B cell (primary cell): Measurements from ENCODE around the gene MFRP. TPM values are rescaled to one million over a fixed set of nuclear protein-coding genes. Genes with fewer than 3 reads are reported as not detected.

Experiments used
- ATAC-seq: fragments of 200-7000 bp; cut with Tn5 transposase; one replicate; pipeline ENCODE4 v1.10.0; 2021; ENCODE audit warnings: low read depth, mild to moderate bottlenecking, moderate number of reproducible peaks, moderate library complexity
- CTCF ChIA-PET: fragments of 350-600 bp; sonication (Branson Sonifier 250); formaldehyde crosslinking; loops from one replicate; lab custom pipeline; 2021; ENCODE audit warnings: antibody characterized with exemption, inconsistent platforms; lab: Charles Lee
- POLR2A ChIA-PET: fragments of 350-600 bp; sonication (Branson Sonifier 250); formaldehyde crosslinking; loops from one replicate; lab custom pipeline; 2021; ENCODE audit warnings: antibody characterized with exemption; lab: Charles Lee
- DNase-seq: peaks from one replicate; pipeline ENCODE4 v3.0.0; 2013
- H2AFZ ChIP-seq: 2 replicates; pipeline ENCODE4 v1.6.1; 2012; ENCODE audit warnings: mild to moderate bottlenecking, low read depth, low read length; ENCODE audit not compliant: insufficient read depth, poor library complexity, severe bottlenecking
- H3K27ac ChIP-seq, 2 donors: 1 replicate in 1 of 2; 2 replicates in 1 of 2; pipeline ENCODE4 v1.5.1; 2012 to 2013; ENCODE audit warnings: low read length in 2 of 2, mild to moderate bottlenecking in 2 of 2, moderate library complexity in 1 of 2
- H3K27me3 ChIP-seq, 4 experiments: fragments of 200-600 bp in 1 of 4; sonication (generic) in 1 of 4; replicated peaks in 1 of 4; 1 replicate in 2 of 4; 2 replicates in 2 of 4; pipeline versions ENCODE4 v1.6.1 to v1.7.0; 2013 to 2016; ENCODE audit warnings: low read length in 3 of 4, mild to moderate bottlenecking in 2 of 4, mixed read lengths in 1 of 4, moderate library complexity in 1 of 4; ENCODE audit not compliant: insufficient read depth in 4 of 4, control insufficient read depth in 3 of 4; ENCODE audit errors: control extremely low read depth in 1 of 4
- H3K36me3 ChIP-seq, 2 experiments: replicated peaks in 1 of 2; 1 replicate in 1 of 2; 2 replicates in 1 of 2; pipeline versions ENCODE4 v1.6.1 to v1.7.1; 2013; ENCODE audit warnings: low read length in 1 of 2; ENCODE audit not compliant: insufficient read depth in 2 of 2, control insufficient read depth in 1 of 2; ENCODE audit errors: control extremely low read depth in 1 of 2, extremely low read depth in 1 of 2
- H3K4me1 ChIP-seq, 2 donors: fragments of 200-600 bp in 1 of 2; sonication (generic) in 1 of 2; 1 replicate in 1 of 2; 2 replicates in 1 of 2; pipeline versions ENCODE4 v1.5.1 to v1.6.1; 2013 to 2017; ENCODE audit warnings: low read length in 2 of 2; ENCODE audit not compliant: control insufficient read depth in 2 of 2, insufficient read depth in 2 of 2
- H3K4me2 ChIP-seq: replicated peaks from 2 replicates; pipeline ENCODE3; 2012; ENCODE audit warnings: mild to moderate bottlenecking, low read depth, low read length; ENCODE audit not compliant: poor library complexity, severe bottlenecking
- H3K4me3 ChIP-seq, 5 experiments: fragments of 200-600 bp in 1 of 5; sonication (generic) in 1 of 5; 1 replicate in 3 of 5; 2 replicates in 2 of 5; pipeline versions ENCODE4 v1.5.1 to v1.7.0; 2011 to 2016; ENCODE audit warnings: low read length in 4 of 5, mild to moderate bottlenecking in 4 of 5, low read depth in 2 of 5, control low read depth in 1 of 5, moderate library complexity in 1 of 5; ENCODE audit not compliant: insufficient read depth in 1 of 5; ENCODE audit errors: control extremely low read depth in 1 of 5, extremely low read depth in 1 of 5
- H3K79me2 ChIP-seq: fragments of 200-600 bp; sonication (generic); one replicate; pipeline ENCODE4 v1.6.0; 2016; ENCODE audit warnings: low read length; ENCODE audit not compliant: control insufficient read depth, insufficient read depth
- H3K9ac ChIP-seq: fragments of 200-600 bp; sonication (generic); 2 replicates; pipeline ENCODE4 v1.6.1; 2017; ENCODE audit warnings: mild to moderate bottlenecking, low read length, moderate library complexity
- H3K9me3 ChIP-seq, 3 donors: one replicate each; pipeline versions ENCODE4 v1.6.1 to v1.7.1; 2013; ENCODE audit warnings: low read length in 2 of 3; ENCODE audit not compliant: control insufficient read depth in 2 of 3, insufficient read depth in 1 of 3; ENCODE audit errors: control extremely low read depth in 1 of 3
- H4K20me1 ChIP-seq: 2 replicates; pipeline ENCODE4 v1.6.0; 2012; ENCODE audit warnings: mild to moderate bottlenecking, low read length; ENCODE audit not compliant: insufficient read depth, control insufficient read depth, poor library complexity, severe bottlenecking
- H3K27ac Mint-ChIP-seq: one replicate; pipeline ENCODE4 v1.8.0; 2021; ENCODE audit warnings: mixed read lengths
- H3K27me3 Mint-ChIP-seq: one replicate; pipeline ENCODE4 v1.8.0; 2021; ENCODE audit warnings: mixed read lengths
- H3K4me1 Mint-ChIP-seq: one replicate; pipeline ENCODE4 v1.8.0; 2021; ENCODE audit warnings: mixed read lengths
- H3K4me3 Mint-ChIP-seq: one replicate; pipeline ENCODE4 v1.8.0; 2021; ENCODE audit warnings: mixed read lengths
- H3K9me3 Mint-ChIP-seq: one replicate; pipeline ENCODE4 v1.8.0; 2022; ENCODE audit warnings: mixed read lengths; ENCODE audit not compliant: insufficient read depth
- EZH2 ChIP-seq: IDR thresholded peaks from 2 replicates; pipeline ENCODE4 v1.6.1; 2012; ENCODE audit warnings: borderline replicate concordance, low read depth, mild to moderate bottlenecking, moderate library complexity, low read length; ENCODE audit not compliant: insufficient read depth, poor library complexity, severe bottlenecking
- WGBS: methylation state at CpG from one replicate; pipeline ENCODE4 v1.1.5; 2013; ENCODE audit warnings: missing lambda C conversion rate; ENCODE audit not compliant: insufficient coverage; 5-methylcytosine and 5-hydroxymethylcytosine counted together
- intact Hi-C: fragments of 100-400 bp; cut with micrococcal nuclease; formaldehyde crosslinking; loops from one replicate; pipeline ENCODE4 v1.10.0; 2022
- polyA plus RNA-seq: library from polyadenylated mRNA; depleted of rRNA; stranded (reverse); fragments of >200 nt; gene quantifications from 2 replicates; pipeline ENCODE4 v1.2.3, GENCODE V29; 2012
- total RNA-seq, 2 donors: library from RNA; stranded (reverse); fragments of 120-200 nt in 1 of 2; gene quantifications; 1 replicate in 1 of 2; 2 replicates in 1 of 2; pipeline versions ENCODE4 v1.2.3 to v1.2.4, GENCODE V29; 2013 to 2022
- TF ChIP-seq, protein P1 (sequence below): fragments of 200-600 bp; IDR thresholded peaks from one replicate; pipeline ENCODE4 v1.8.0; 2022; ENCODE audit warnings: antibody characterized with exemption, mild to moderate bottlenecking

MFRP gene
- total and polyA plus RNA-seq, 2 donors (not counting 1 experiment from before 2014, with no cell fraction given), result not detected

- ChIA-PET POLR2A (interaction anchor here (0.6 kb wide), 1 partner anchor 30 kb away, joined by 11 read pairs; no protein-coding TSS in a partner anchor), CTCF (interaction anchor here (0.5 to 3.6 kb wide), 7 partner anchors 8 to 45 kb away, joined by 3 to 16 read pairs (median 3); no protein-coding TSS in a partner anchor)
- H3K9ac ChIP-seq, result no peak overlapping the region
- no peak overlapping the region for H3K4me3 Mint-ChIP-seq
- peaks cover 10 to 15% of the 10 kb centered on the region in 2 donors for H3K4me1 ChIP-seq
- DNase-seq, result no peak
- H3K9me3 ChIP-seq, result peaks cover 0 to 16% (median 0%) of the 10 kb centered on the region in 3 donors
- no peaks in the 10 kb centered on the region for H3K9me3 Mint-ChIP-seq
- no peaks in the 10 kb centered on the region for H3K79me2 ChIP-seq
- no peak overlapping the region for H3K4me3 ChIP-seq
- H3K4me1 Mint-ChIP-seq, result peaks cover 8% of the 10 kb centered on the region
- H3K27ac ChIP-seq, result no peak overlapping the region
- H3K27me3 ChIP-seq, result peaks cover 0 to 45% (median 22%) of the 10 kb centered on the region in 4 experiments
- peaks cover 58% of the 10 kb centered on the region for H3K27me3 Mint-ChIP-seq
- TF ChIP-seq, protein P1, sequence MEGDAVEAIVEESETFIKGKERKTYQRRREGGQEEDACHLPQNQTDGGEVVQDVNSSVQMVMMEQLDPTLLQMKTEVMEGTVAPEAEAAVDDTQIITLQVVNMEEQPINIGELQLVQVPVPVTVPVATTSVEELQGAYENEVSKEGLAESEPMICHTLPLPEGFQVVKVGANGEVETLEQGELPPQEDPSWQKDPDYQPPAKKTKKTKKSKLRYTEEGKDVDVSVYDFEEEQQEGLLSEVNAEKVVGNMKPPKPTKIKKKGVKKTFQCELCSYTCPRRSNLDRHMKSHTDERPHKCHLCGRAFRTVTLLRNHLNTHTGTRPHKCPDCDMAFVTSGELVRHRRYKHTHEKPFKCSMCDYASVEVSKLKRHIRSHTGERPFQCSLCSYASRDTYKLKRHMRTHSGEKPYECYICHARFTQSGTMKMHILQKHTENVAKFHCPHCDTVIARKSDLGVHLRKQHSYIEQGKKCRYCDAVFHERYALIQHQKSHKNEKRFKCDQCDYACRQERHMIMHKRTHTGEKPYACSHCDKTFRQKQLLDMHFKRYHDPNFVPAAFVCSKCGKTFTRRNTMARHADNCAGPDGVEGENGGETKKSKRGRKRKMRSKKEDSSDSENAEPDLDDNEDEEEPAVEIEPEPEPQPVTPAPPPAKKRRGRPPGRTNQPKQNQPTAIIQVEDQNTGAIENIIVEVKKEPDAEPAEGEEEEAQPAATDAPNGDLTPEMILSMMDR, result no peak
- no peak for TF ChIP-seq EZH2
- H3K36me3 ChIP-seq, result no peaks in the 10 kb centered on the region
- intact Hi-C loops, result no loop called here
- H3K4me2 ChIP-seq, result no peak overlapping the region
- WGBS, result 79% methylated on average over 16 of the region's 17 CpGs
- H4K20me1 ChIP-seq, result no peaks in the 10 kb centered on the region
- ATAC-seq, result no peak
- no peak overlapping the region for H2AFZ ChIP-seq
- no peak overlapping the region for H3K27ac Mint-ChIP-seq
Measured at GRCh38 chr11:119368121-119369034, 21.9 kb upstream of the MFRP start.
